Panc1 (cell line): ENCODE measurements around the gene RBMS1. TPM values are rescaled to one million over a fixed set of nuclear protein-coding genes. Genes with fewer than 3 reads are reported as not detected.
A peak's percentile ranks its signal among the peaks of the same experiment; 100 is the strongest.

Source experiments
- ATAC-seq: fragments of 200-7000 bp; cut with Tn5 transposase; 2 replicates; pipeline ENCODE4 v1.9.1; 2020; ENCODE audit warnings: mild to moderate bottlenecking, moderate library complexity
- BruUV-seq: library from RNA; stranded (reverse); fragments of 400-500 nt; replicated peaks from 2 replicates; lab custom pipeline; 2021; lab: Mats Ljungman, UMichigan
- CTCF ChIA-PET: fragments of 300-600 bp; sonication (Branson Sonifier 250); formaldehyde crosslinking; loops from one replicate; lab custom pipeline; 2022; ENCODE audit warnings: antibody characterized with exemption; lab: Charles Lee
- POLR2A ChIA-PET: fragments of 300-600 bp; sonication (Branson Sonifier 250); formaldehyde crosslinking; loops from one replicate; lab custom pipeline; 2022; ENCODE audit warnings: antibody characterized with exemption; lab: Charles Lee
- DNase-seq: peaks from one replicate; pipeline ENCODE4 v3.0.0-alpha.2; 2010; ENCODE audit warnings: low read depth, low spot score
- H3K27ac ChIP-seq: 2 replicates; pipeline ENCODE4 v1.5.1; 2011; ENCODE audit warnings: mild to moderate bottlenecking, low read length, inconsistent platforms
- H3K27me3 ChIP-seq: fragments of 200-500 bp; sonication (Bioruptor generic); 2 replicates; pipeline ENCODE4 v1.6.0; 2014; ENCODE audit warnings: low read length, inconsistent platforms; ENCODE audit not compliant: control insufficient read depth, insufficient read depth
- H3K36me3 ChIP-seq: fragments of 200-500 bp; sonication (Bioruptor generic); 2 replicates; pipeline ENCODE4 v1.5.1; 2014; ENCODE audit warnings: inconsistent platforms, mild to moderate bottlenecking, low read length, moderate library complexity; ENCODE audit not compliant: control insufficient read depth, insufficient read depth
- H3K4me1 ChIP-seq: 2 replicates; pipeline ENCODE4 v1.5.1; 2011; ENCODE audit warnings: inconsistent platforms, mild to moderate bottlenecking, low read length, moderate library complexity; ENCODE audit not compliant: control insufficient read depth, insufficient read depth
- H3K4me3 ChIP-seq, 2 experiments: 2 replicates each; pipeline ENCODE4 v1.5.1; 2011 to 2012; ENCODE audit warnings: low read depth in 2 of 2, low read length in 2 of 2, mild to moderate bottlenecking in 2 of 2, inconsistent platforms in 1 of 2, moderate library complexity in 1 of 2
- H3K9me3 ChIP-seq: fragments of 200-500 bp; sonication (Bioruptor generic); 2 replicates; pipeline ENCODE4 v1.5.1; 2014; ENCODE audit warnings: low read depth, mild to moderate bottlenecking, inconsistent platforms, low read length, moderate library complexity; ENCODE audit not compliant: control insufficient read depth, insufficient read depth
- CTCF ChIP-seq: fragments of 450-650 bp; IDR thresholded peaks from 2 replicates; pipeline ENCODE4 v1.5.1; 2017; ENCODE audit warnings: mild to moderate bottlenecking
- POLR2AphosphoS5 ChIP-seq: IDR thresholded peaks from 2 replicates; pipeline ENCODE4 v1.6.1; 2012; ENCODE audit warnings: mild to moderate bottlenecking, low read depth, low read length, moderate library complexity
- REST ChIP-seq, 2 experiments: IDR thresholded peaks; 2 replicates each; pipeline ENCODE4 v1.6.1; 2011 to 2012; ENCODE audit warnings: low read depth in 2 of 2, control low read depth in 1 of 2, low read length in 1 of 2, mild to moderate bottlenecking in 1 of 2, moderate library complexity in 1 of 2; ENCODE audit not compliant: insufficient read depth in 1 of 2
- SIN3A ChIP-seq: IDR thresholded peaks from 2 replicates; pipeline ENCODE4 v1.6.1; 2012; ENCODE audit warnings: low read depth, mild to moderate bottlenecking, low read length, moderate library complexity, borderline replicate concordance; ENCODE audit not compliant: insufficient read depth
- TCF7L2 ChIP-seq: IDR thresholded peaks from 2 replicates; pipeline ENCODE4 v1.6.1; 2011; ENCODE audit warnings: mild to moderate bottlenecking, low read depth, low read length, inconsistent platforms
- in situ Hi-C: cut with HindIII; loops from 2 replicates; pipeline ENCODE4 v1.10.0; 2016; ENCODE audit warnings: low sequenced_read_pairs, low pct_unique_long_range_greater_than_20kb
- intact Hi-C: fragments of 100-400 bp; cut with micrococcal nuclease; formaldehyde crosslinking; loops from one replicate; pipeline ENCODE4 v1.10.0; 2022; ENCODE audit not compliant: unreplicated experiment
- total RNA-seq: library from RNA; stranded (reverse); gene quantifications from one replicate; pipeline ENCODE4 v1.2.1, GENCODE V29; 2021; ENCODE audit not compliant: unreplicated experiment

Gene RBMS1
- total RNA-seq, 1 experiment from 2014 or later: 67.0 TPM

GRCh38 chr2:160246356-160246755 lies 247.3 kb downstream of the RBMS1 start:
- Histone ChIP-seq H3K27ac (no peak overlapping the region; the same call in 1 of the 2 replicates), H3K4me1 (peaks cover 21% of the 10 kb centered on the region), H3K27me3 (no peaks in the 10 kb centered on the region), H3K4me3 (no peak overlapping the region), H3K36me3 (no peaks in the 10 kb centered on the region), H3K9me3 (no peaks in the 10 kb centered on the region)
- BruUV-seq: no TSS peak
- intact Hi-C loops (no loop called here), in situ Hi-C loops (no loop called here)
- DNase-seq: no peak
- ChIA-PET POLR2A (no interaction called here), CTCF (no interaction called here)
- no peak for ATAC-seq
- TF ChIP-seq TCF7L2: no peak
- no peak for TF ChIP-seq REST (IDR thresholded peaks at IDR 0.05; ENCODE audit: insufficient read depth in 1 of 2, low read depth in 2 of 2, low read length in 1 of 2)
- no peak for TF ChIP-seq SIN3A
- TF ChIP-seq POLR2AphosphoS5: no peak
- TF ChIP-seq CTCF: no peak

- H3K27ac ChIP-seq: peak overlapping the region; percentile 48; the same call in 1 of the 2 replicates
- CTCF ChIA-PET: interaction anchor here (0.6 kb wide), 1 partner anchor 160 kb away, joined by 4 read pairs; no protein-coding TSS in a partner anchor
- no peak for ATAC-seq
These were observed 247.9 kb downstream of the RBMS1 start for GRCh38 chr2:160245614-160246155.

More at GRCh38 chr2:160245614-160246155, 247.9 kb downstream of the RBMS1 start:
- POLR2A ChIA-PET: no interaction called here
- TF ChIP-seq POLR2AphosphoS5 (no peak), REST (IDR thresholded peaks at IDR 0.05; ENCODE audit: insufficient read depth in 1 of 2, low read depth in 2 of 2, low read length in 1 of 2) (no peak), TCF7L2 (no peak)
- in situ Hi-C loops: no loop called here
- H3K4me3 ChIP-seq: no peak overlapping the region
- H3K9me3 ChIP-seq: no peaks in the 10 kb centered on the region
- no TSS peak for BruUV-seq
- H3K27me3 ChIP-seq: no peaks in the 10 kb centered on the region
- no peak for DNase-seq
- H3K4me1 ChIP-seq: peaks cover 27% of the 10 kb centered on the region
- intact Hi-C loops: no loop called here
- H3K36me3 ChIP-seq: no peaks in the 10 kb centered on the region
